GM23338 (cell line): ENCODE results near the gene ATAD1. TPM values are rescaled to one million over a fixed set of nuclear protein-coding genes. Genes with fewer than 3 reads are reported as not detected.

ENCODE experiments used
- ATAC-seq: fragments of 200-7000 bp; cut with Tn5 transposase; 3 replicates; pipeline ENCODE4 v1.9.1; 2020
- DNase-seq: peaks from one replicate; pipeline ENCODE4 v3.0.0-alpha.2; 2015; ENCODE audit warnings: low spot score
- H2AFZ ChIP-seq: fragments of 200-600 bp; sonication (generic); 2 replicates; pipeline ENCODE4 v1.8.0; 2016; ENCODE audit warnings: antibody characterized with exemption, mild to moderate bottlenecking, moderate library complexity
- H3F3A ChIP-seq: fragments of 200-600 bp; sonication (generic); replicated peaks from 2 replicates; pipeline ENCODE4 v1.8.0; 2017; ENCODE audit warnings: antibody characterized with exemption, mixed run types, low read depth
- H3K27ac ChIP-seq: fragments of 200-600 bp; sonication (generic); 2 replicates; pipeline ENCODE4 v1.6.1; 2016; ENCODE audit warnings: low read depth
- H3K27me3 ChIP-seq: fragments of 200-600 bp; sonication (generic); 2 replicates; pipeline ENCODE4 v1.8.0; 2016; ENCODE audit warnings: mild to moderate bottlenecking, mixed run types, moderate library complexity; ENCODE audit not compliant: insufficient read depth
- H3K36me3 ChIP-seq: fragments of 200-600 bp; sonication (generic); 2 replicates; pipeline ENCODE4 v1.8.0; 2016; ENCODE audit warnings: mild to moderate bottlenecking; ENCODE audit not compliant: insufficient read depth
- H3K4me1 ChIP-seq: fragments of 200-600 bp; sonication (generic); 2 replicates; pipeline ENCODE4 v1.8.0; 2016; ENCODE audit warnings: mild to moderate bottlenecking, moderate library complexity; ENCODE audit not compliant: insufficient read depth
- H3K4me2 ChIP-seq: fragments of 200-600 bp; sonication (generic); 2 replicates; pipeline ENCODE4 v1.7.1; 2017; ENCODE audit warnings: mixed run types
- H3K4me3 ChIP-seq: fragments of 200-600 bp; sonication (generic); 2 replicates; pipeline ENCODE4 v1.6.1; 2016; ENCODE audit warnings: mixed run types
- H3K79me2 ChIP-seq: fragments of 200-600 bp; sonication (generic); replicated peaks from 2 replicates; pipeline ENCODE4 v1.8.0; 2017; ENCODE audit warnings: mild to moderate bottlenecking; ENCODE audit not compliant: insufficient read depth
- H3K9me2 ChIP-seq: fragments of 200-600 bp; sonication (generic); 2 replicates; pipeline ENCODE4 v1.8.0; 2017; ENCODE audit not compliant: insufficient read depth
- H4K20me1 ChIP-seq: fragments of 200-600 bp; sonication (generic); replicated peaks from 2 replicates; pipeline ENCODE4 v1.8.0; 2017; ENCODE audit warnings: mild to moderate bottlenecking; ENCODE audit not compliant: insufficient read depth
- H3K27ac Mint-ChIP-seq: 2 replicates; pipeline ENCODE4 v1.8.0; 2020; ENCODE audit warnings: inconsistent platforms, mild to moderate bottlenecking, moderate library complexity, mixed read lengths
- H3K27me3 Mint-ChIP-seq: 3 replicates; pipeline ENCODE4 v1.8.0; 2022; ENCODE audit warnings: low read depth, mild to moderate bottlenecking, moderate library complexity, mixed read lengths, inconsistent platforms; ENCODE audit not compliant: insufficient read depth, poor library complexity
- H3K36me3 Mint-ChIP-seq: 3 replicates; pipeline ENCODE4 v1.8.0; 2021; ENCODE audit warnings: low read depth, mild to moderate bottlenecking, inconsistent platforms, moderate library complexity, mixed read lengths
- H3K4me1 Mint-ChIP-seq: 3 replicates; pipeline ENCODE4 v1.8.0; 2020; ENCODE audit warnings: mild to moderate bottlenecking, inconsistent platforms, mixed read lengths
- H3K4me3 Mint-ChIP-seq: 3 replicates; pipeline ENCODE4 v1.8.0; 2021; ENCODE audit warnings: moderate library complexity, mild to moderate bottlenecking, inconsistent platforms, mixed read lengths
- H3K9me3 Mint-ChIP-seq: 3 replicates; pipeline ENCODE4 v1.8.0; 2020; ENCODE audit warnings: moderate library complexity, mild to moderate bottlenecking, inconsistent platforms, mixed read lengths
- CREB1 ChIP-seq: fragments of 250-450 bp; sonication (Bioruptor Pico); IDR thresholded peaks from 2 replicates; pipeline ENCODE4 v1.5.0; 2020; ENCODE audit warnings: low read depth, mild to moderate bottlenecking, moderate library complexity
- ETS1 ChIP-seq: IDR thresholded peaks from 2 replicates; pipeline ENCODE4 v1.6.1; 2016; ENCODE audit warnings: antibody characterized with exemption
- EZH2 ChIP-seq: fragments of 200-600 bp; sonication (generic); IDR thresholded peaks from one replicate; pipeline ENCODE4 v1.8.0; 2017; ENCODE audit warnings: antibody characterized with exemption, mild to moderate bottlenecking, low read depth; ENCODE audit not compliant: unreplicated experiment
- EZH2phosphoT487 ChIP-seq: fragments of 200-600 bp; sonication (generic); IDR thresholded peaks from one replicate; pipeline ENCODE4 v1.8.1; 2018; ENCODE audit warnings: antibody characterized with exemption; ENCODE audit not compliant: unreplicated experiment
- JUNB ChIP-seq: IDR thresholded peaks from one replicate; pipeline ENCODE4 v1.6.1; 2016; ENCODE audit warnings: antibody characterized with exemption; ENCODE audit not compliant: unreplicated experiment
- NANOG ChIP-seq: IDR thresholded peaks from 2 replicates; pipeline ENCODE4 v1.6.1; 2016; ENCODE audit warnings: antibody characterized with exemption, borderline replicate concordance
- POLR2AphosphoS5 ChIP-seq: IDR thresholded peaks from 2 replicates; pipeline ENCODE4 v1.6.1; 2016; ENCODE audit warnings: antibody characterized with exemption, low read depth
- STAT1 ChIP-seq: IDR thresholded peaks from one replicate; pipeline ENCODE4 v1.6.1; 2016; ENCODE audit warnings: antibody characterized with exemption; ENCODE audit not compliant: unreplicated experiment
- ZNF114 ChIP-seq: fragments of 250-450 bp; sonication (Bioruptor Pico); IDR thresholded peaks from 2 replicates; pipeline ENCODE4 v1.5.0; 2020; ENCODE audit warnings: mild to moderate bottlenecking, moderate library complexity
- ZNF331 ChIP-seq: fragments of 250-450 bp; sonication (Bioruptor Pico); IDR thresholded peaks from 2 replicates; pipeline ENCODE4 v1.5.0; 2020; ENCODE audit warnings: low read depth, mild to moderate bottlenecking, moderate library complexity
- polyA plus RNA-seq: library from polyadenylated mRNA; unstranded; fragments of >200 nt; fragmentation: Nextera tagmentation; extraction: Ambion mirVana; gene quantifications from 2 replicates; pipeline ENCODE4 v1.2.1, GENCODE V29; 2016
- total RNA-seq: library from RNA; depleted of rRNA; stranded (reverse); fragments of >200 nt; shearing (Covaris generic); gene quantifications from 2 replicates; pipeline ENCODE4 v1.2.3, GENCODE V29; 2014
- TF ChIP-seq, protein P1 (sequence below), 2 experiments: fragments of 200-600 bp in 1 of 2; sonication (generic) in 1 of 2; conservative IDR thresholded peaks; 2 replicates each; pipeline versions ENCODE4 v1.5.1 to v1.6.1; 2016 to 2017; ENCODE audit warnings: antibody characterized with exemption in 2 of 2, low read depth in 2 of 2, mild to moderate bottlenecking in 2 of 2, moderate library complexity in 1 of 2
- TF ChIP-seq, protein P2 (sequence below): fragments of 250-450 bp; sonication (Bioruptor Pico); IDR thresholded peaks from 2 replicates; pipeline ENCODE4 v1.5.0; 2020; ENCODE audit warnings: mild to moderate bottlenecking, moderate library complexity
- TF ChIP-seq, protein P3 (sequence below): IDR thresholded peaks from one replicate; pipeline ENCODE4 v1.6.1; 2018; ENCODE audit warnings: antibody characterized with exemption; ENCODE audit not compliant: unreplicated experiment

Gene ATAD1
- total and polyA plus RNA-seq, 2 experiments from 2014 or later = 30.3 to 49.6 TPM

DNA sequence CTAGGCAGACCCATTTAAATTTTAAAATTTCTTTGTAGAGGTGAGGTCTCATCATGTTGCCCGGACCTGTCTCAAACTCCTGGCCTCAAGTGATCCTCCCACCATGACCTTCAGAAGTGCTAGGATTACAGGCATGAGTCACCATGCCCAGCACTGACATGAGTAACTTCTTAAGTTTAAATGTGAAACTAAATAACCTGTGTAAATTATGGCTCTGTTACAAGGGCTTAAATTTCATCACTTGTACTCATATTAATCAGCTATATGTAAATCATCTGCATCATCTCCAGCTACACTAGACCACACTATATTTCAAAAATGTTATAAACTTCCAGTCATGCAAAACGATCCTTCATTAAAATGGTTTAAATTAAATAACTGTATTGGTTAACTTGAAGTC lies 56.1 kb downstream of the ATAD1 start:
- no peaks in the 10 kb centered on the region for H4K20me1 ChIP-seq
- Mint-ChIP-seq H3K4me3 (no peak overlapping the region), H3K36me3 (peaks cover 15% of the 10 kb centered on the region; the same call in 2 of the 3 replicates), H3K9me3 (no peaks in the 10 kb centered on the region), H3K27ac (no peak overlapping the region; the same call in 1 of the 2 replicates), H3K4me1 (peaks cover 22% of the 10 kb centered on the region), H3K27me3 (no peaks in the 10 kb centered on the region)
- peaks cover 26% of the 10 kb centered on the region for H3K4me1 ChIP-seq
- no peak overlapping the region for H3K4me3 ChIP-seq
- no peak overlapping the region for H3K4me2 ChIP-seq
- TF ChIP-seq, protein P1, sequence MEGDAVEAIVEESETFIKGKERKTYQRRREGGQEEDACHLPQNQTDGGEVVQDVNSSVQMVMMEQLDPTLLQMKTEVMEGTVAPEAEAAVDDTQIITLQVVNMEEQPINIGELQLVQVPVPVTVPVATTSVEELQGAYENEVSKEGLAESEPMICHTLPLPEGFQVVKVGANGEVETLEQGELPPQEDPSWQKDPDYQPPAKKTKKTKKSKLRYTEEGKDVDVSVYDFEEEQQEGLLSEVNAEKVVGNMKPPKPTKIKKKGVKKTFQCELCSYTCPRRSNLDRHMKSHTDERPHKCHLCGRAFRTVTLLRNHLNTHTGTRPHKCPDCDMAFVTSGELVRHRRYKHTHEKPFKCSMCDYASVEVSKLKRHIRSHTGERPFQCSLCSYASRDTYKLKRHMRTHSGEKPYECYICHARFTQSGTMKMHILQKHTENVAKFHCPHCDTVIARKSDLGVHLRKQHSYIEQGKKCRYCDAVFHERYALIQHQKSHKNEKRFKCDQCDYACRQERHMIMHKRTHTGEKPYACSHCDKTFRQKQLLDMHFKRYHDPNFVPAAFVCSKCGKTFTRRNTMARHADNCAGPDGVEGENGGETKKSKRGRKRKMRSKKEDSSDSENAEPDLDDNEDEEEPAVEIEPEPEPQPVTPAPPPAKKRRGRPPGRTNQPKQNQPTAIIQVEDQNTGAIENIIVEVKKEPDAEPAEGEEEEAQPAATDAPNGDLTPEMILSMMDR (conservative IDR thresholded peaks at IDR 0.05; ENCODE audit: low read depth in 2 of 2) = no peak
- no peak for TF ChIP-seq CREB1 (CRISPR knock-in tag)
- TF ChIP-seq ETS1 = no peak
- no peak for TF ChIP-seq JUNB
- TF ChIP-seq, protein P2, sequence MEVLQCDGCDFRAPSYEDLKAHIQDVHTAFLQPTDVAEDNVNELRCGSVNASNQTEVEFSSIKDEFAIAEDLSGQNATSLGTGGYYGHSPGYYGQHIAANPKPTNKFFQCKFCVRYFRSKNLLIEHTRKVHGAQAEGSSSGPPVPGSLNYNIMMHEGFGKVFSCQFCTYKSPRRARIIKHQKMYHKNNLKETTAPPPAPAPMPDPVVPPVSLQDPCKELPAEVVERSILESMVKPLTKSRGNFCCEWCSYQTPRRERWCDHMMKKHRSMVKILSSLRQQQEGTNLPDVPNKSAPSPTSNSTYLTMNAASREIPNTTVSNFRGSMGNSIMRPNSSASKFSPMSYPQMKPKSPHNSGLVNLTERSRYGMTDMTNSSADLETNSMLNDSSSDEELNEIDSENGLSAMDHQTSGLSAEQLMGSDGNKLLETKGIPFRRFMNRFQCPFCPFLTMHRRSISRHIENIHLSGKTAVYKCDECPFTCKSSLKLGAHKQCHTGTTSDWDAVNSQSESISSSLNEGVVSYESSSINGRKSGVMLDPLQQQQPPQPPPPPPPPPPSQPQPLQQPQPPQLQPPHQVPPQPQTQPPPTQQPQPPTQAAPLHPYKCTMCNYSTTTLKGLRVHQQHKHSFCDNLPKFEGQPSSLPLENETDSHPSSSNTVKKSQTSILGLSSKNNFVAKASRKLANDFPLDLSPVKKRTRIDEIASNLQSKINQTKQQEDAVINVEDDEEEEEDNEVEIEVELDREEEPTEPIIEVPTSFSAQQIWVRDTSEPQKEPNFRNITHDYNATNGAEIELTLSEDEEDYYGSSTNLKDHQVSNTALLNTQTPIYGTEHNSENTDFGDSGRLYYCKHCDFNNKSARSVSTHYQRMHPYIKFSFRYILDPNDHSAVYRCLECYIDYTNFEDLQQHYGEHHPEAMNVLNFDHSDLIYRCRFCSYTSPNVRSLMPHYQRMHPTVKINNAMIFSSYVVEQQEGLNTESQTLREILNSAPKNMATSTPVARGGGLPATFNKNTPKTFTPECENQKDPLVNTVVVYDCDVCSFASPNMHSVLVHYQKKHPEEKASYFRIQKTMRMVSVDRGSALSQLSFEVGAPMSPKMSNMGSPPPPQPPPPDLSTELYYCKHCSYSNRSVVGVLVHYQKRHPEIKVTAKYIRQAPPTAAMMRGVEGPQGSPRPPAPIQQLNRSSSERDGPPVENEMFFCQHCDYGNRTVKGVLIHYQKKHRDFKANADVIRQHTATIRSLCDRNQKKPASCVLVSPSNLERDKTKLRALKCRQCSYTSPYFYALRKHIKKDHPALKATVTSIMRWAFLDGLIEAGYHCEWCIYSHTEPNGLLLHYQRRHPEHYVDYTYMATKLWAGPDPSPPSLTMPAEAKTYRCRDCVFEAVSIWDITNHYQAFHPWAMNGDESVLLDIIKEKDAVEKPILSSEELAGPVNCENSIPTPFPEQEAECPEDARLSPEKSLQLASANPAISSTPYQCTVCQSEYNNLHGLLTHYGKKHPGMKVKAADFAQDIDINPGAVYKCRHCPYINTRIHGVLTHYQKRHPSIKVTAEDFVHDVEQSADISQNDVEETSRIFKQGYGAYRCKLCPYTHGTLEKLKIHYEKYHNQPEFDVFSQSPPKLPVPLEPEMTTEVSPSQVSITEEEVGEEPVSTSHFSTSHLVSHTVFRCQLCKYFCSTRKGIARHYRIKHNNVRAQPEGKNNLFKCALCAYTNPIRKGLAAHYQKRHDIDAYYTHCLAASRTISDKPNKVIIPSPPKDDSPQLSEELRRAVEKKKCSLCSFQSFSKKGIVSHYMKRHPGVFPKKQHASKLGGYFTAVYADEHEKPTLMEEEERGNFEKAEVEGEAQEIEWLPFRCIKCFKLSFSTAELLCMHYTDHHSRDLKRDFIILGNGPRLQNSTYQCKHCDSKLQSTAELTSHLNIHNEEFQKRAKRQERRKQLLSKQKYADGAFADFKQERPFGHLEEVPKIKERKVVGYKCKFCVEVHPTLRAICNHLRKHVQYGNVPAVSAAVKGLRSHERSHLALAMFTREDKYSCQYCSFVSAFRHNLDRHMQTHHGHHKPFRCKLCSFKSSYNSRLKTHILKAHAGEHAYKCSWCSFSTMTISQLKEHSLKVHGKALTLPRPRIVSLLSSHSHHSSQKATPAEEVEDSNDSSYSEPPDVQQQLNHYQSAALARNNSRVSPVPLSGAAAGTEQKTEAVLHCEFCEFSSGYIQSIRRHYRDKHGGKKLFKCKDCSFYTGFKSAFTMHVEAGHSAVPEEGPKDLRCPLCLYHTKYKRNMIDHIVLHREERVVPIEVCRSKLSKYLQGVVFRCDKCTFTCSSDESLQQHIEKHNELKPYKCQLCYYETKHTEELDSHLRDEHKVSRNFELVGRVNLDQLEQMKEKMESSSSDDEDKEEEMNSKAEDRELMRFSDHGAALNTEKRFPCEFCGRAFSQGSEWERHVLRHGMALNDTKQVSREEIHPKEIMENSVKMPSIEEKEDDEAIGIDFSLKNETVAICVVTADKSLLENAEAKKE (CRISPR knock-in tag) = no peak
- no peak for TF ChIP-seq NANOG
- no peak for TF ChIP-seq EZH2
- TF ChIP-seq ZNF331 (CRISPR knock-in tag) = no peak
- TF ChIP-seq, protein P3, sequence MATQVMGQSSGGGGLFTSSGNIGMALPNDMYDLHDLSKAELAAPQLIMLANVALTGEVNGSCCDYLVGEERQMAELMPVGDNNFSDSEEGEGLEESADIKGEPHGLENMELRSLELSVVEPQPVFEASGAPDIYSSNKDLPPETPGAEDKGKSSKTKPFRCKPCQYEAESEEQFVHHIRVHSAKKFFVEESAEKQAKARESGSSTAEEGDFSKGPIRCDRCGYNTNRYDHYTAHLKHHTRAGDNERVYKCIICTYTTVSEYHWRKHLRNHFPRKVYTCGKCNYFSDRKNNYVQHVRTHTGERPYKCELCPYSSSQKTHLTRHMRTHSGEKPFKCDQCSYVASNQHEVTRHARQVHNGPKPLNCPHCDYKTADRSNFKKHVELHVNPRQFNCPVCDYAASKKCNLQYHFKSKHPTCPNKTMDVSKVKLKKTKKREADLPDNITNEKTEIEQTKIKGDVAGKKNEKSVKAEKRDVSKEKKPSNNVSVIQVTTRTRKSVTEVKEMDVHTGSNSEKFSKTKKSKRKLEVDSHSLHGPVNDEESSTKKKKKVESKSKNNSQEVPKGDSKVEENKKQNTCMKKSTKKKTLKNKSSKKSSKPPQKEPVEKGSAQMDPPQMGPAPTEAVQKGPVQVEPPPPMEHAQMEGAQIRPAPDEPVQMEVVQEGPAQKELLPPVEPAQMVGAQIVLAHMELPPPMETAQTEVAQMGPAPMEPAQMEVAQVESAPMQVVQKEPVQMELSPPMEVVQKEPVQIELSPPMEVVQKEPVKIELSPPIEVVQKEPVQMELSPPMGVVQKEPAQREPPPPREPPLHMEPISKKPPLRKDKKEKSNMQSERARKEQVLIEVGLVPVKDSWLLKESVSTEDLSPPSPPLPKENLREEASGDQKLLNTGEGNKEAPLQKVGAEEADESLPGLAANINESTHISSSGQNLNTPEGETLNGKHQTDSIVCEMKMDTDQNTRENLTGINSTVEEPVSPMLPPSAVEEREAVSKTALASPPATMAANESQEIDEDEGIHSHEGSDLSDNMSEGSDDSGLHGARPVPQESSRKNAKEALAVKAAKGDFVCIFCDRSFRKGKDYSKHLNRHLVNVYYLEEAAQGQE = no peak
- no peak for TF ChIP-seq POLR2AphosphoS5
- no peak for TF ChIP-seq ZNF114 (CRISPR knock-in tag)
- TF ChIP-seq STAT1 = no peak
- TF ChIP-seq EZH2phosphoT487 = no peak
- no peaks in the 10 kb centered on the region for H3K36me3 ChIP-seq
- DNase-seq = no peak
- H2AFZ ChIP-seq = no peak overlapping the region
- no peaks in the 10 kb centered on the region for H3K9me2 ChIP-seq
- H3K79me2 ChIP-seq = no peaks in the 10 kb centered on the region; the same call in 1 of the 2 replicates
- no peak overlapping the region for H3K27ac ChIP-seq
- no peaks in the 10 kb centered on the region for H3K27me3 ChIP-seq
- 0 out of 2 replicates have a peak, but pooled peaks cover 5% of the 10 kb centered on the region for H3F3A ChIP-seq
- ATAC-seq = no peak
